H9 (cell line): Measurements from ENCODE around the gene DHRS4L2. TPM values are rescaled to one million over a fixed set of nuclear protein-coding genes. Genes with fewer than 3 reads are reported as not detected.
"Not testable (repeated sequence)": the region's sequence is repeated elsewhere in the genome, so short reads cannot be mapped to it uniquely, and the experiment has no call there.

Experiments
- DNase-seq: peaks from one replicate; pipeline ENCODE4 v3.0.0-alpha.2; 2017
- H2AFZ ChIP-seq: one replicate; pipeline ENCODE4 v1.6.1; 2013; ENCODE audit warnings: mild to moderate bottlenecking, low read length, control low read depth, moderate library complexity
- H2AK5ac ChIP-seq: 2 replicates; pipeline ENCODE4 v1.6.1; 2013; ENCODE audit warnings: low read length, control low read depth, mixed read lengths; ENCODE audit not compliant: insufficient read length
- H2BK120ac ChIP-seq: one replicate; pipeline ENCODE4 v1.6.1; 2013; ENCODE audit warnings: low read depth, mild to moderate bottlenecking, low read length, control low read depth, inconsistent platforms; ENCODE audit not compliant: poor library complexity, severe bottlenecking
- H2BK12ac ChIP-seq: 2 replicates; pipeline ENCODE4 v1.6.1; 2013; ENCODE audit warnings: low read length, control low read depth, mixed read lengths, low read depth; ENCODE audit not compliant: insufficient read length
- H2BK15ac ChIP-seq: 2 replicates; pipeline ENCODE4 v1.6.1; 2013; ENCODE audit warnings: low read depth, low read length, control low read depth
- H2BK20ac ChIP-seq: one replicate; pipeline ENCODE4 v1.6.1; 2013; ENCODE audit warnings: low read depth, mild to moderate bottlenecking, low read length, control low read depth, inconsistent platforms; ENCODE audit not compliant: poor library complexity, severe bottlenecking
- H2BK5ac ChIP-seq: 2 replicates; pipeline ENCODE4 v1.6.1; 2013; ENCODE audit warnings: low read length, control low read depth, mixed read lengths; ENCODE audit not compliant: insufficient read length
- H3K14ac ChIP-seq: 2 replicates; pipeline ENCODE4 v1.6.1; 2013; ENCODE audit warnings: low read length, control low read depth; ENCODE audit not compliant: insufficient read depth
- H3K18ac ChIP-seq: 2 replicates; pipeline ENCODE4 v1.6.1; 2013; ENCODE audit warnings: low read depth, mild to moderate bottlenecking, mixed read lengths, low read length, control low read depth; ENCODE audit not compliant: insufficient read length
- H3K23ac ChIP-seq: 2 replicates; pipeline ENCODE4 v1.6.1; 2013; ENCODE audit warnings: low read length, control low read depth, mixed read lengths, low read depth; ENCODE audit not compliant: insufficient read length
- H3K23me2 ChIP-seq: 2 replicates; pipeline ENCODE4 v1.6.1; 2013; ENCODE audit warnings: low read depth, mild to moderate bottlenecking, mixed read lengths, low read length, control low read depth; ENCODE audit not compliant: insufficient read length, poor library complexity, severe bottlenecking
- H3K27ac ChIP-seq: 2 replicates; pipeline ENCODE4 v1.5.1; 2013; ENCODE audit warnings: low read length, control low read depth, mixed read lengths, low read depth; ENCODE audit not compliant: insufficient read length
- H3K27me3 ChIP-seq: 2 replicates; pipeline ENCODE4 v1.6.1; 2013; ENCODE audit warnings: low read length, control low read depth, inconsistent platforms; ENCODE audit not compliant: insufficient read depth
- H3K4ac ChIP-seq: 2 replicates; pipeline ENCODE4 v1.6.1; 2013; ENCODE audit warnings: low read depth, mild to moderate bottlenecking, control low read depth, inconsistent platforms, low read length, moderate library complexity
- H3K4me1 ChIP-seq: 2 replicates; pipeline ENCODE4 v1.6.1; 2013; ENCODE audit warnings: low read length, control low read depth, inconsistent platforms; ENCODE audit not compliant: insufficient read depth
- H3K4me2 ChIP-seq: 2 replicates; pipeline ENCODE4 v1.6.1; 2013; ENCODE audit warnings: low read length, control low read depth, mixed read lengths; ENCODE audit not compliant: insufficient read length, insufficient read depth
- H3K56ac ChIP-seq: 2 replicates; pipeline ENCODE4 v1.6.1; 2013; ENCODE audit warnings: low read depth, mild to moderate bottlenecking, mixed read lengths, low read length, control low read depth; ENCODE audit not compliant: insufficient read length
- H3K79me1 ChIP-seq: 2 replicates; pipeline ENCODE4 v1.6.1; 2013; ENCODE audit warnings: low read depth, mild to moderate bottlenecking, moderate library complexity, low read length, control low read depth, inconsistent platforms; ENCODE audit not compliant: insufficient read depth, poor library complexity, severe bottlenecking
- H3K79me2 ChIP-seq: 2 replicates; pipeline ENCODE4 v1.6.1; 2013; ENCODE audit warnings: low read length, control low read depth, inconsistent platforms; ENCODE audit not compliant: insufficient read depth
- H3K9ac ChIP-seq: 2 replicates; pipeline ENCODE4 v1.6.1; 2013; ENCODE audit warnings: low read length, control low read depth, mixed read lengths; ENCODE audit not compliant: insufficient read length; ENCODE audit errors: extremely low read depth
- H3K9me3 ChIP-seq: one replicate; pipeline ENCODE4 v1.6.1; 2013; ENCODE audit warnings: low read depth, low read length, inconsistent platforms; ENCODE audit not compliant: control insufficient read depth
- H3T11ph ChIP-seq: one replicate; pipeline ENCODE4 v1.6.1; 2013; ENCODE audit warnings: mild to moderate bottlenecking, low read length, control low read depth, inconsistent platforms
- H4K20me1 ChIP-seq: one replicate; pipeline ENCODE4 v1.6.1; 2013; ENCODE audit not compliant: control insufficient read depth, insufficient read length, insufficient read depth
- H4K5ac ChIP-seq: 2 replicates; pipeline ENCODE4 v1.6.1; 2013; ENCODE audit warnings: low read depth, mild to moderate bottlenecking, mixed read lengths, low read length, control low read depth; ENCODE audit not compliant: insufficient read length
- H4K8ac ChIP-seq: replicated peaks from 2 replicates; pipeline ENCODE4 v1.6.1; 2013; ENCODE audit warnings: low read length, control low read depth, mixed read lengths, low read depth; ENCODE audit not compliant: insufficient read length
- H4K91ac ChIP-seq: 2 replicates; pipeline ENCODE4 v1.6.1; 2013; ENCODE audit warnings: low read depth, mild to moderate bottlenecking, moderate library complexity, mixed read lengths, low read length, control low read depth; ENCODE audit not compliant: insufficient read length
- H3K27ac Mint-ChIP-seq, 3 experiments: 2 replicates in 2 of 3; 3 replicates in 1 of 3; pipeline ENCODE4 v1.8.0; 2020 to 2021; ENCODE audit warnings: mixed read lengths in 3 of 3, mild to moderate bottlenecking in 1 of 3, moderate library complexity in 1 of 3
- H3K27me3 Mint-ChIP-seq: 2 replicates; pipeline ENCODE4 v1.8.0; 2021; ENCODE audit warnings: low read depth, mild to moderate bottlenecking, moderate library complexity, mixed read lengths
- H3K36me3 Mint-ChIP-seq, 3 experiments: 2 replicates in 2 of 3; 3 replicates in 1 of 3; pipeline ENCODE4 v1.8.0; 2020 to 2021; ENCODE audit warnings: low read depth in 3 of 3, mixed read lengths in 3 of 3; ENCODE audit not compliant: insufficient read depth in 1 of 3
- H3K4me1 Mint-ChIP-seq, 2 experiments: 2 replicates each; pipeline ENCODE4 v1.8.0; 2020; ENCODE audit warnings: mixed read lengths in 2 of 2
- H3K4me3 Mint-ChIP-seq, 2 experiments: 2 replicates in 1 of 2; 3 replicates in 1 of 2; pipeline ENCODE4 v1.8.0; 2020 to 2021; ENCODE audit warnings: mild to moderate bottlenecking in 2 of 2, mixed read lengths in 2 of 2, moderate library complexity in 1 of 2
- H3K9me3 Mint-ChIP-seq, 2 experiments: 2 replicates in 1 of 2; 3 replicates in 1 of 2; pipeline ENCODE4 v1.8.0; 2020; ENCODE audit warnings: mild to moderate bottlenecking in 2 of 2, mixed read lengths in 2 of 2, moderate library complexity in 1 of 2
- WGBS: extraction: QIAGEN DNeasy Blood & Tissue Kit; methylation state at CpG from one replicate; pipeline ENCODE4 v1.1.7; 2013; ENCODE audit warnings: missing lambda C conversion rate, low lambda C conversion rate, mixed read lengths; ENCODE audit not compliant: insufficient read length; ENCODE audit errors: extremely low coverage; 5-methylcytosine and 5-hydroxymethylcytosine counted together
- total RNA-seq: library from RNA; stranded (reverse); gene quantifications from 2 replicates; pipeline ENCODE4 v1.2.1, GENCODE V29; 2021

The DHRS4L2 gene
- total RNA-seq, 1 experiment from 2014 or later, result 10.2 TPM

- H4K8ac ChIP-seq, H2BK12ac ChIP-seq, H3K27ac Mint-ChIP-seq, H3K4me3 Mint-ChIP-seq, H2BK15ac ChIP-seq, H3K14ac ChIP-seq, H2BK20ac ChIP-seq, H3K27me3 Mint-ChIP-seq, H2AFZ ChIP-seq, H3K79me1 ChIP-seq, H3K27me3 ChIP-seq, H2BK120ac ChIP-seq, H3K23ac ChIP-seq, DNase-seq, H3K56ac ChIP-seq, H2AK5ac ChIP-seq, H4K20me1 ChIP-seq, H4K91ac ChIP-seq, H3K23me2 ChIP-seq, H3K4me2 ChIP-seq, H3K27ac ChIP-seq, H3T11ph ChIP-seq, H3K79me2 ChIP-seq, H3K4ac ChIP-seq, H4K5ac ChIP-seq, H3K4me1 ChIP-seq, H3K36me3 Mint-ChIP-seq, H3K4me1 Mint-ChIP-seq, H2BK5ac ChIP-seq, H3K9ac ChIP-seq, H3K9me3 Mint-ChIP-seq, H3K9me3 ChIP-seq, H3K18ac ChIP-seq: not testable (repeated sequence)
- WGBS, result no CpG with 5 or more reads among the region's 2 CpGs
Observed at GRCh38 chr14:23961704-23962103, 27.0 kb upstream of the DHRS4L2 start.

- not testable (repeated sequence) for H3T11ph ChIP-seq, H3K79me1 ChIP-seq, H3K27ac Mint-ChIP-seq, H3K36me3 Mint-ChIP-seq, DNase-seq, H2BK15ac ChIP-seq, H2BK5ac ChIP-seq, H4K8ac ChIP-seq, H2AFZ ChIP-seq, H3K79me2 ChIP-seq, H2BK120ac ChIP-seq, H2BK20ac ChIP-seq, H2BK12ac ChIP-seq, H4K5ac ChIP-seq, H3K27ac ChIP-seq, H3K4ac ChIP-seq, H3K23ac ChIP-seq, H3K4me1 Mint-ChIP-seq, H3K4me1 ChIP-seq, H3K56ac ChIP-seq, H3K23me2 ChIP-seq, H3K18ac ChIP-seq, H3K4me2 ChIP-seq, H3K9ac ChIP-seq, H2AK5ac ChIP-seq, H3K27me3 ChIP-seq, H3K4me3 Mint-ChIP-seq, H4K91ac ChIP-seq, H4K20me1 ChIP-seq, H3K14ac ChIP-seq, H3K9me3 ChIP-seq
- H3K27me3 Mint-ChIP-seq, result peaks cover 22% of the 10 kb centered on the region
- H3K9me3 Mint-ChIP-seq, result peaks cover 2 to 23% of the 10 kb centered on the region in 2 experiments; a peak in 4 of 5 replicates
- WGBS, result no CpG with 5 or more reads among the region's 9 CpGs
Observed at GRCh38 chr14:23969130-23969480, 19.6 kb upstream of the DHRS4L2 start.
